H1 (cell line): Measurements from ENCODE around the gene CACNG3. TPM values are rescaled to one million over a fixed set of nuclear protein-coding genes. Genes with fewer than 3 reads are reported as not detected.

ENCODE experiments used
- CTCF ChIA-PET: fragments of 300-600 bp; sonication (Branson Sonifier 250); formaldehyde crosslinking; loops from one replicate; lab custom pipeline; 2021; ENCODE audit not compliant: partially characterized antibody; lab: Charles Lee
- POLR2A ChIA-PET: fragments of 300-600 bp; sonication (Branson Sonifier 250); formaldehyde crosslinking; loops from one replicate; lab custom pipeline; 2021; ENCODE audit warnings: inconsistent platforms; ENCODE audit not compliant: partially characterized antibody; lab: Charles Lee
- DNase-seq, 2 experiments: peaks; one replicate each; pipeline versions ENCODE4 v3.0.0 to v3.0.0-alpha.2; 2010 to 2022; ENCODE audit warnings: low spot score in 2 of 2, low read depth in 1 of 2, mixed read lengths in 1 of 2
- FAIRE-seq: peaks from 2 replicates; lab custom pipeline; 2011; peaks lifted over from hg19 to GRCh38; lab: Jason Lieb, UNC
- H2AFZ ChIP-seq: 2 replicates; pipeline ENCODE4 v1.8.1; 2012; ENCODE audit warnings: low read length, inconsistent platforms
- H2AK5ac ChIP-seq: 2 replicates; pipeline ENCODE4 v1.6.1; 2013; ENCODE audit warnings: low read depth, low read length
- H2BK120ac ChIP-seq: replicated peaks from 2 replicates; pipeline ENCODE3; 2013; ENCODE audit warnings: low read depth, low read length, inconsistent platforms
- H2BK12ac ChIP-seq: 2 replicates; pipeline ENCODE4 v1.6.1; 2013; ENCODE audit warnings: low read depth, low read length
- H2BK15ac ChIP-seq: 2 replicates; pipeline ENCODE4 v1.6.1; 2013; ENCODE audit warnings: low read length
- H2BK20ac ChIP-seq: 2 replicates; pipeline ENCODE4 v1.6.1; 2013; ENCODE audit warnings: low read length
- H2BK5ac ChIP-seq: 2 replicates; pipeline ENCODE4 v1.6.1; 2013; ENCODE audit warnings: low read depth, low read length
- H3K14ac ChIP-seq: 2 replicates; pipeline ENCODE4 v1.6.1; 2013; ENCODE audit warnings: inconsistent platforms; ENCODE audit not compliant: insufficient read length
- H3K18ac ChIP-seq: 2 replicates; pipeline ENCODE4 v1.6.1; 2013; ENCODE audit warnings: low read length; ENCODE audit errors: extremely low read depth
- H3K23ac ChIP-seq: 2 replicates; pipeline ENCODE4 v1.6.1; 2013; ENCODE audit warnings: inconsistent platforms; ENCODE audit not compliant: insufficient read length
- H3K23me2 ChIP-seq: 2 replicates; pipeline ENCODE4 v1.6.1; 2013; ENCODE audit warnings: low read depth, low read length
- H3K27ac ChIP-seq: 2 replicates; pipeline ENCODE4 v1.6.1; 2011; ENCODE audit warnings: low read depth, low read length, inconsistent platforms
- H3K27me3 ChIP-seq, 4 experiments: replicated peaks in 1 of 4; 1 replicate in 1 of 4; 2 replicates in 3 of 4; pipeline versions ENCODE4 v1.6.1 to v1.8.1; 2011 to 2013; ENCODE audit warnings: low read length in 3 of 4, mild to moderate bottlenecking in 3 of 4, inconsistent platforms in 2 of 4, mixed read lengths in 2 of 4, moderate library complexity in 1 of 4; ENCODE audit not compliant: control insufficient read depth in 3 of 4, insufficient read depth in 3 of 4; ENCODE audit errors: extremely low read depth in 1 of 4
- H3K36me3 ChIP-seq, 4 experiments: 2 replicates each; pipeline versions ENCODE4 v1.6.1 to v1.8.1; 2011 to 2013; ENCODE audit warnings: mild to moderate bottlenecking in 4 of 4, low read length in 3 of 4, moderate library complexity in 2 of 4, control low read depth in 1 of 4, inconsistent platforms in 1 of 4; ENCODE audit not compliant: insufficient read depth in 4 of 4, control insufficient read depth in 2 of 4
- H3K4ac ChIP-seq: replicated peaks from 2 replicates; pipeline ENCODE3; 2013; ENCODE audit warnings: low read length, low read depth, mixed read lengths, inconsistent platforms; ENCODE audit not compliant: insufficient read length
- H3K4me1 ChIP-seq, 4 experiments: replicated peaks in 1 of 4; 1 replicate in 1 of 4; 2 replicates in 3 of 4; pipeline versions ENCODE4 v1.6.1 to v1.8.1; 2011 to 2013; ENCODE audit warnings: low read length in 3 of 4, inconsistent platforms in 2 of 4, mixed read lengths in 1 of 4; ENCODE audit not compliant: insufficient read depth in 4 of 4, control insufficient read depth in 3 of 4
- H3K4me2 ChIP-seq, 2 experiments: 2 replicates each; pipeline versions ENCODE4 v1.6.1 to v1.8.1; 2011 to 2013; ENCODE audit warnings: low read depth in 2 of 2, low read length in 2 of 2, control low read depth in 1 of 2, inconsistent platforms in 1 of 2, mild to moderate bottlenecking in 1 of 2; ENCODE audit not compliant: insufficient read depth in 1 of 2
- H3K4me3 ChIP-seq, 4 experiments: fragments of 200-600, 300-600 bp in 1 of 4; sonication (generic), shearing (Covaris generic), sonication (Bioruptor Twin) in 1 of 4; 2 replicates each; pipeline versions ENCODE4 v1.5.1 to v1.8.1; 2011 to 2016; ENCODE audit warnings: low read length in 4 of 4, low read depth in 3 of 4, control low read depth in 2 of 4, inconsistent platforms in 2 of 4, mild to moderate bottlenecking in 2 of 4, mixed read lengths in 1 of 4, moderate library complexity in 1 of 4; ENCODE audit not compliant: insufficient read depth in 2 of 4; ENCODE audit errors: extremely low read depth in 1 of 4
- H3K56ac ChIP-seq: replicated peaks from 2 replicates; pipeline ENCODE3; 2013; ENCODE audit warnings: low read depth, mild to moderate bottlenecking, mixed read lengths, low read length, inconsistent platforms; ENCODE audit not compliant: insufficient read length
- H3K79me1 ChIP-seq: 2 replicates; pipeline ENCODE4 v1.6.1; 2013; ENCODE audit warnings: low read depth, low read length, control low read depth
- H3K79me2 ChIP-seq, 2 experiments: 2 replicates each; pipeline versions ENCODE4 v1.6.1 to v1.8.1; 2012 to 2013; ENCODE audit warnings: low read length in 2 of 2, mild to moderate bottlenecking in 2 of 2, inconsistent platforms in 1 of 2; ENCODE audit not compliant: insufficient read depth in 2 of 2, control insufficient read depth in 1 of 2
- H3K9ac ChIP-seq, 4 experiments: replicated peaks in 1 of 4; 1 replicate in 1 of 4; 2 replicates in 3 of 4; pipeline versions ENCODE4 v1.6.1 to v1.8.1; 2011 to 2013; ENCODE audit warnings: low read depth in 3 of 4, low read length in 3 of 4, control low read depth in 2 of 4, mild to moderate bottlenecking in 2 of 4, moderate library complexity in 2 of 4, inconsistent platforms in 1 of 4; ENCODE audit errors: extremely low read depth in 1 of 4
- H3K9me3 ChIP-seq, 2 experiments: 2 replicates each; pipeline versions ENCODE4 v1.6.1 to v1.8.1; 2012 to 2013; ENCODE audit warnings: mild to moderate bottlenecking in 2 of 2, moderate library complexity in 2 of 2, control low read depth in 1 of 2, inconsistent platforms in 1 of 2, low read depth in 1 of 2, low read length in 1 of 2, mixed read lengths in 1 of 2; ENCODE audit not compliant: insufficient read depth in 2 of 2
- H4K20me1 ChIP-seq, 2 experiments: replicated peaks in 1 of 2; 2 replicates each; pipeline versions ENCODE3 to v1.8.1; 2011 to 2013; ENCODE audit warnings: inconsistent platforms in 2 of 2, low read length in 2 of 2, mild to moderate bottlenecking in 1 of 2; ENCODE audit not compliant: insufficient read depth in 2 of 2, control insufficient read depth in 1 of 2
- H4K5ac ChIP-seq: 2 replicates; pipeline ENCODE4 v1.6.1; 2013; ENCODE audit warnings: low read length, low read depth, mixed read lengths, inconsistent platforms; ENCODE audit not compliant: insufficient read length
- H4K8ac ChIP-seq: 2 replicates; pipeline ENCODE4 v1.8.0; 2013; ENCODE audit warnings: mild to moderate bottlenecking, moderate library complexity, low read length, inconsistent platforms; ENCODE audit not compliant: insufficient read depth; ENCODE audit errors: extremely low read depth
- H4K91ac ChIP-seq: replicated peaks from 2 replicates; pipeline ENCODE3; 2013; ENCODE audit warnings: low read length, mixed read lengths, inconsistent platforms; ENCODE audit not compliant: insufficient read length
- ATF2 ChIP-seq: IDR thresholded peaks from 2 replicates; pipeline ENCODE4 v1.6.1; 2012; ENCODE audit warnings: low read length, inconsistent platforms
- CTCF ChIP-seq, 3 experiments: IDR thresholded peaks; 1 replicate in 2 of 3; 2 replicates in 1 of 3; pipeline versions ENCODE4 v1.5.1 to v1.6.1; 2011; ENCODE audit warnings: low read length in 3 of 3, mild to moderate bottlenecking in 3 of 3, inconsistent platforms in 2 of 3, low read depth in 1 of 3, moderate library complexity in 1 of 3; ENCODE audit not compliant: insufficient read depth in 1 of 3; ENCODE audit errors: control extremely low read depth in 1 of 3
- EZH2 ChIP-seq: fragments of 200-600 bp; sonication (generic); IDR thresholded peaks from 2 replicates; pipeline ENCODE4 v1.7.1; 2012; ENCODE audit warnings: low read depth, mild to moderate bottlenecking, moderate library complexity, low read length, inconsistent platforms; ENCODE audit not compliant: severe bottlenecking
- POU5F1 ChIP-seq: IDR thresholded peaks from 2 replicates; pipeline ENCODE4 v1.6.1; 2011; ENCODE audit warnings: low read depth, mild to moderate bottlenecking, low read length, moderate library complexity
- RBBP5 ChIP-seq: IDR thresholded peaks from 2 replicates; pipeline ENCODE4 v1.7.1; 2012; ENCODE audit warnings: low read depth, mild to moderate bottlenecking, inconsistent platforms, low read length, moderate library complexity, borderline replicate concordance
- SUZ12 ChIP-seq: fragments of 200-600 bp; sonication (generic); IDR thresholded peaks from 2 replicates; pipeline ENCODE4 v1.6.1; 2012; ENCODE audit warnings: mild to moderate bottlenecking, inconsistent platforms, low read length, moderate library complexity, mixed read lengths
- USF2 ChIP-seq: IDR thresholded peaks from 2 replicates; pipeline ENCODE4 v1.6.1; 2011; ENCODE audit warnings: low read length, improper control_type of control experiment
- YY1 ChIP-seq: IDR thresholded peaks from 2 replicates; pipeline ENCODE4 v1.6.1; 2011; ENCODE audit warnings: low read depth, mild to moderate bottlenecking, low read length
- WGBS, 2 experiments: shearing (Covaris generic) in 1 of 2; methylation state at CpG; one replicate each; pipeline versions ENCODE4 v1.1.6 to v1.1.7; 2013 to 2015; ENCODE audit warnings: low lambda C conversion rate in 2 of 2, mixed read lengths in 2 of 2, inconsistent platforms in 1 of 2, low coverage in 1 of 2, missing lambda C conversion rate in 1 of 2; ENCODE audit not compliant: insufficient replicate concordance in 2 of 2, insufficient coverage in 1 of 2, insufficient read length in 1 of 2; ENCODE audit errors: extremely low coverage in 1 of 2, missing lambda C conversion rate in 1 of 2; 5-methylcytosine and 5-hydroxymethylcytosine counted together
- polyA plus RNA-seq, 7 experiments: library from polyadenylated mRNA; depleted of rRNA in 3 of 7; stranded (reverse) in 5 of 7; unstranded in 2 of 7; fragments of >200 nt in 5 of 7; fragments of 200-250 nt in 2 of 7; gene quantifications; 1 replicate in 5 of 7; 2 replicates in 1 of 7; 4 replicates in 1 of 7; pipeline versions ENCODE4 v1.2.1 to v1.2.3, GENCODE V29; 2011 to 2013; ENCODE audit warnings: missing spikeins in 2 of 7, mixed read lengths in 2 of 7
- total RNA-seq: library from RNA; stranded (reverse); fragmentation: NEBNext Ultra II Directional; extraction: Animal tissue kit (Norgen Biotek cat#: 25700); gene quantifications from 2 replicates; pipeline ENCODE4 v1.2.1, GENCODE V29; 2021

Gene CACNG3
- total and polyA plus RNA-seq, 2 of the 8 experiments (the other 6 are each of a cell fraction or from before 2014, with no cell fraction given), result 0.12 TPM; not detected in 1

- H3K18ac ChIP-seq, result no peak overlapping the region
- H3K14ac ChIP-seq, result no peak overlapping the region
- H3K36me3 ChIP-seq, result no peaks in the 10 kb centered on the region
- H2BK20ac ChIP-seq, result no peak overlapping the region
- no peak overlapping the region for H3K27ac ChIP-seq
- no peak overlapping the region for H2BK5ac ChIP-seq
- H3K4ac ChIP-seq, result no peak overlapping the region
- no peak overlapping the region for H2AK5ac ChIP-seq
- no peaks in the 10 kb centered on the region; the same call in 1 of the 2 replicates for H3K23me2 ChIP-seq
- H2BK120ac ChIP-seq, result no peak overlapping the region
- H3K9ac ChIP-seq, result no peak overlapping the region
- H4K5ac ChIP-seq, result no peak overlapping the region
- 92% methylated on average over 7 of the region's 7 CpGs; no CpG with 5 or more reads in 1 of the 2 experiments for WGBS, 2 experiments
- no peak overlapping the region for H3K23ac ChIP-seq
- no peak overlapping the region for H2BK15ac ChIP-seq
- H2AFZ ChIP-seq, result no peak overlapping the region
- no peaks in the 10 kb centered on the region for H3K4me1 ChIP-seq
- no peaks in the 10 kb centered on the region for H3K27me3 ChIP-seq
- H3K79me2 ChIP-seq, result no peaks in the 10 kb centered on the region
- CTCF ChIA-PET, result interaction anchor here (0.8 to 2.2 kb wide), 2 partner anchors 9 to 10 kb away, joined by 3 to 7 read pairs; no protein-coding TSS in a partner anchor
- H2BK12ac ChIP-seq, result no peak overlapping the region
- POLR2A ChIA-PET, result no interaction called here
- no peak overlapping the region for H3K4me2 ChIP-seq
- H4K91ac ChIP-seq, result no peak overlapping the region
- no peaks in the 10 kb centered on the region for H3K9me3 ChIP-seq
- DNase-seq (no peak), FAIRE-seq (no peak)
- H3K79me1 ChIP-seq, result no peaks in the 10 kb centered on the region
- H3K4me3 ChIP-seq, result no peak overlapping the region
- no peak overlapping the region for H4K8ac ChIP-seq
- no peaks in the 10 kb centered on the region for H4K20me1 ChIP-seq
- H3K56ac ChIP-seq, result no peak overlapping the region
- TF ChIP-seq POU5F1 (no peak), CTCF (IDR thresholded peaks at IDR 0.05; ENCODE audit: control extremely low read depth in 1 of 3, insufficient read depth in 1 of 3, low read depth in 1 of 3, low read length in 3 of 3) (no peak), SUZ12 (no peak), RBBP5 (no peak), EZH2 (no peak), YY1 (no peak), ATF2 (no peak), USF2 (no peak)
Observed at GRCh38 chr16:24228514-24228913, 27.6 kb upstream of the CACNG3 start.
